Fibroblast of lung (primary cell): ENCODE results near the gene PLA2G6. TPM values are rescaled to one million over a fixed set of nuclear protein-coding genes. Genes with fewer than 3 reads are reported as not detected.

ENCODE experiments used
- DNase-seq, 2 donors: peaks; one replicate each; pipeline versions ENCODE4 v3.0.0 to v3.0.0-alpha.2; 2010; ENCODE audit warnings: low read depth in 2 of 2
- H2AFZ ChIP-seq: 2 replicates; pipeline ENCODE4 v1.5.1; 2012; ENCODE audit warnings: low read length, control low read depth, inconsistent platforms
- H3K27ac ChIP-seq: 2 replicates; pipeline ENCODE4 v1.5.1; 2011; ENCODE audit warnings: low read length, control low read depth; ENCODE audit not compliant: insufficient read depth
- H3K27me3 ChIP-seq: 2 replicates; pipeline ENCODE4 v1.5.1; 2011; ENCODE audit warnings: mild to moderate bottlenecking, low read length; ENCODE audit not compliant: control insufficient read depth, insufficient read depth
- H3K36me3 ChIP-seq: 2 replicates; pipeline ENCODE4 v1.5.1; 2011; ENCODE audit warnings: low read length; ENCODE audit not compliant: control insufficient read depth, insufficient read depth
- H3K4me1 ChIP-seq: 2 replicates; pipeline ENCODE4 v1.5.1; 2011; ENCODE audit warnings: low read length; ENCODE audit not compliant: control insufficient read depth, insufficient read depth; ENCODE audit errors: extremely low read depth
- H3K4me2 ChIP-seq: 2 replicates; pipeline ENCODE4 v1.5.1; 2011; ENCODE audit warnings: low read length, control low read depth; ENCODE audit not compliant: insufficient read depth; ENCODE audit errors: extremely low read depth
- H3K4me3 ChIP-seq, 4 experiments: fragments of 200-600 bp in 1 of 4; sonication (generic) in 1 of 4; replicated peaks in 1 of 4; 2 replicates each; pipeline ENCODE4 v1.5.1; 2011 to 2016; ENCODE audit warnings: low read length in 4 of 4, low read depth in 3 of 4, mild to moderate bottlenecking in 3 of 4, control low read depth in 2 of 4, inconsistent platforms in 1 of 4, mixed read lengths in 1 of 4; ENCODE audit not compliant: insufficient read depth in 1 of 4; ENCODE audit errors: control extremely low read depth in 1 of 4
- H3K79me2 ChIP-seq: 2 replicates; pipeline ENCODE4 v1.5.1; 2012; ENCODE audit warnings: mild to moderate bottlenecking, low read length, inconsistent platforms; ENCODE audit not compliant: control insufficient read depth, insufficient read depth
- H3K9ac ChIP-seq: 2 replicates; pipeline ENCODE4 v1.5.1; 2011; ENCODE audit warnings: mild to moderate bottlenecking, low read length, control low read depth; ENCODE audit not compliant: insufficient read depth
- H3K9me3 ChIP-seq: 2 replicates; pipeline ENCODE4 v1.5.1; 2012; ENCODE audit warnings: low read depth, low read length; ENCODE audit not compliant: control insufficient read depth, insufficient read depth
- H4K20me1 ChIP-seq: 2 replicates; pipeline ENCODE4 v1.5.1; 2011; ENCODE audit warnings: low read length; ENCODE audit not compliant: control insufficient read depth, insufficient read depth; ENCODE audit errors: extremely low read depth
- CTCF ChIP-seq, 2 donors: IDR thresholded peaks in 1 of 2; conservative IDR thresholded peaks in 1 of 2; 1 replicate in 1 of 2; 2 replicates in 1 of 2; pipeline ENCODE4 v1.5.1; 2011 to 2012; ENCODE audit warnings: low read length in 2 of 2, control low read depth in 1 of 2, inconsistent platforms in 1 of 2, low read depth in 1 of 2, mild to moderate bottlenecking in 1 of 2
- EZH2 ChIP-seq: IDR thresholded peaks from 2 replicates; pipeline ENCODE4 v1.5.1; 2012; ENCODE audit warnings: low read length, control low read depth, mild to moderate bottlenecking; ENCODE audit errors: missing control alignments
- polyA plus RNA-seq, 2 donors: library from polyadenylated mRNA; depleted of rRNA in 1 of 2; stranded (reverse) in 1 of 2; unstranded in 1 of 2; fragments of >200 nt; gene quantifications; 2 replicates each; pipeline ENCODE4 v1.2.1, GENCODE V29; 2011 to 2012; ENCODE audit warnings: missing spikeins in 1 of 2
- total RNA-seq: library from RNA; depleted of rRNA; stranded (reverse); fragments of >200 nt; gene quantifications from 2 replicates; pipeline ENCODE4 v1.2.1, GENCODE V29; 2014

The PLA2G6 gene
- total and polyA plus RNA-seq, 2 donors (not counting 1 experiment from before 2014, with no cell fraction given) = 4.8 to 29.9 TPM

GRCh38 chr22:38082986-38083710 lies 98.5 kb downstream of the PLA2G6 start:
- H4K20me1 ChIP-seq = no peaks in the 10 kb centered on the region
- no peak overlapping the region for H3K9ac ChIP-seq
- H3K4me1 ChIP-seq = no peaks in the 10 kb centered on the region
- no peak overlapping the region for H3K4me3 ChIP-seq
- no peaks in the 10 kb centered on the region for H3K36me3 ChIP-seq
- H3K4me2 ChIP-seq = no peak overlapping the region
- no peaks in the 10 kb centered on the region for H3K9me3 ChIP-seq
- TF ChIP-seq EZH2 (no peak), CTCF (conservative IDR thresholded peaks at IDR 0.05 in 1 of 2, IDR thresholded peaks at IDR 0.05 in 1 of 2; ENCODE audit: low read depth in 1 of 2, low read length in 2 of 2) (no peak)
- H3K27ac ChIP-seq = no peak overlapping the region
- peaks cover 8% of the 10 kb centered on the region for H3K27me3 ChIP-seq
- no peak for DNase-seq
- no peak overlapping the region for H2AFZ ChIP-seq
- no peaks in the 10 kb centered on the region for H3K79me2 ChIP-seq

GRCh38 chr22:38081941-38082828 lies 99.4 kb downstream of the PLA2G6 start:
- Histone ChIP-seq H3K4me3 (no peak overlapping the region), H3K9me3 (no peaks in the 10 kb centered on the region), H4K20me1 (no peaks in the 10 kb centered on the region), H2AFZ (no peak overlapping the region), H3K4me1 (no peaks in the 10 kb centered on the region), H3K36me3 (no peaks in the 10 kb centered on the region), H3K27me3 (peaks cover 8% of the 10 kb centered on the region), H3K79me2 (no peaks in the 10 kb centered on the region), H3K9ac (no peak overlapping the region), H3K4me2 (no peak overlapping the region), H3K27ac (no peak overlapping the region)
- no peak for DNase-seq
- no peak for TF ChIP-seq EZH2
- TF ChIP-seq CTCF (conservative IDR thresholded peaks at IDR 0.05 in 1 of 2, IDR thresholded peaks at IDR 0.05 in 1 of 2; ENCODE audit: low read depth in 1 of 2, low read length in 2 of 2) = no peak

- no peak overlapping the region for H3K9ac ChIP-seq
- no peaks in the 10 kb centered on the region for H4K20me1 ChIP-seq
- no peaks in the 10 kb centered on the region for H3K79me2 ChIP-seq
- H3K27me3 ChIP-seq = peaks cover 8% of the 10 kb centered on the region
- TF ChIP-seq CTCF (conservative IDR thresholded peaks at IDR 0.05 in 1 of 2, IDR thresholded peaks at IDR 0.05 in 1 of 2; ENCODE audit: low read depth in 1 of 2, low read length in 2 of 2) = no peak
- no peak for TF ChIP-seq EZH2
- H3K9me3 ChIP-seq = no peaks in the 10 kb centered on the region
- H3K4me1 ChIP-seq = no peaks in the 10 kb centered on the region
- H3K27ac ChIP-seq = no peak overlapping the region
- peak overlapping the region; percentile 8 for H3K4me2 ChIP-seq
- no peak overlapping the region for H2AFZ ChIP-seq
- H3K36me3 ChIP-seq = no peaks in the 10 kb centered on the region
- H3K4me3 ChIP-seq = no peak overlapping the region
- no peak for DNase-seq
These were observed 100.0 kb downstream of the PLA2G6 start for GRCh38 chr22:38081636-38081940.
